HG03354 (cell line): ENCODE data around the gene RXRA.

Experiments used
- ATAC-seq: cut with Tn5 transposase; IDR thresholded peaks from one replicate; pipeline ENCODE4 v1.9.1; 2021; ENCODE audit warnings: mild to moderate bottlenecking; ENCODE audit not compliant: unreplicated experiment, poor library complexity, severe bottlenecking

Gene RXRA

DNA sequence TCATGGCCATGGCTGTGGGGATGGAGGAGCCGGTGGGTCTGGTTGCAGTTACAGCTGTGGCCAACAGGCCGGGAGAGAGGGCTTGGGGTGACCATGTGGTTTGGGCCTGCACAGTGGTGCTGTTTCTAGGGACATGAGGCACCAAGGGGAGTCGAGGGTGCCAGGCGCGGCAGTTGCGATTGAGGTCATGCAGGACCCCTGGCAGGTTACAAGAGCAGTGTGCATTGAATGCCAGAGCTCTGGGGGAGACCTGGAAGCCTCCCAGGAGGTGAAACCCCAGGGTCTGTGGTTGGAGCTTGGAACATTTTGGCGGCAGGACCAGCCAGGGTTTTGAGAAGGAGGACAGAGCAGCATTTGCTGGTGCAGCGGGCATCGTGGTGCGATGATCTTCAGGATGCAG, 21.7 kb downstream of the RXRA start:
- ATAC-seq, result no peak

DNA sequence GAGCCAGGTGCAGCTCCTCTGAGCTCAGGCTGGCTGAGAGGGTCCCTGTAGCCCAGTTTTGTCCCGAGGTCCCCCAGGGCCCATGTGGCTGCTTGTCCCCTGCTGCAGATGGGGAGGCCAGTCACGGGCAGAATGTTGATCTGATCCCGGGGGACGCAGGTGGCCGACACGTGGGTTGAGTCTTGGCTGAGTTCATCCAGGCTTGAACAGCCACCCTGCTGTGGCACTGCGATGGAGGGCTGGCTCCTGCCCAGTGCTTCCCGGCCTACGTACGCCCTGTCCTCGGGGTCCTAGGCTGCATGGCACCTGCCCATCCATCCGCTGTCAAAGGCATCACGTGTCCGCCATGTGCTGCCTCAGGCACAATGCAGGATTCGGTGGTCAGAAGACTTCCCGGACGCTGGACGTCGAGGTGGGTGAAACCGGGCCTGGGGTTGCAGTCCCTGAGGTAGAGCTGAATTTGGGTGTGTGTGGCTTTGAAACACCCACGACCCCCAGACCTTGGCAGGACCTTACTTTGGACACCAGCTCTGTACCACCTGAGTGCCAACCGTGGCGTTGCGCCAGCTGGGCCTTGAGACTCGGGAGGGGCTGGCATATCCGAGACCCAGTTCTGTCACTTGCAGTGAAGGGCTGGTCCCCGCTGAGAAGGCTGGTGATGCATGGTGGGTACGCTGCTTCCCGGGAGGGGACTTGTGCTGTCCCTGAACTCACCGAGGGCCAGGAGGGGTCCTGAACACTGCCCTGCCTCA, 22.3 kb downstream of the RXRA start:
- no peak for ATAC-seq

DNA sequence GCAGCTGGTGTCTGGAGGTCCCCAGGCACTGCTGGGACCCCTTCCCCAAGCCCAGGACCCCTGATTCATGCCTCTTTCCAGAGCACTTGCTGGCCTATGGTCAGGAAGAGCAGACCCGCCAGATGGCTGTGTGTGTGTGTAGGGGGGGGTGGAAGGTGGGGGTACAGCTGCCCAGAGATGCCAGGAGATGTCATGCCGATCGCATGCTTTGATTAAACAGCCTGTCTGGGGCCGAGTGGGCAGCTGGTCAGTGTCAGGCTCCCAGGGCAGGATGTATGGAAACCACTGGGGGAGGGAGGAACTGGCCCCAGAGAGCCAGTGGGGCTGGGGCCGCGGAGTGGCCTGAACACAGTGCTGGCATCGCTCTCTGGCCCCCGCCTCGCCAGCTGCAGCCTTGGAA, 23.7 kb downstream of the RXRA start:
- ATAC-seq, result no peak

DNA sequence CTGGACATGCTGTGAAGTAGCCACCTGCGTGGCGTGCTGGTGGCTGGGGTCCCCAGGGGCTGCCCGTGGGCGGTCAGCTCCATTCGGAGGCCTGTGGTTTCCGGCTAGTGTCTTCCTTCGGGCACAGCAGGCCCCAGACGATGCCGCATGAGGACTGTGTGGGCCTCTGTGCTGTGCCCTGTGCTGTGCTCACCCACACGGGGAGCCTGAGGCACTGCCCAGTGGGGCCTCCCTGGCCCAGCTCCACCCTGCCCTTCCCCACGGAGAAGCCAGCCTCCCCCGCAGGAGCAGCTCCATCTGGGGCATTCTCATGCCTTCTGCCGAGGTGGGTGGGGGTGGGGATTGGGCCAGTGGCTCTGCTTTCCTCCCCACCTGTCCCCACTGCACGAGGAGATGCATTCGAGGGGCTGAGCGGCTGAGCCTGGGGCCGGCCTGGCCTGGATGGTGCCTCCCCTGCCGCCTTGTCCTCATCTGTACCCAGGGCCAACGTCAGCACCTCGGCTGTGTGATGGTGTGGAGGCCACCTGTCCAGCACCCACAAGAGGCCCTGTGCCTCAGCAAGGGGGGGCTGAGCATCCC, 24.2 kb downstream of the RXRA start:
- no peak for ATAC-seq

DNA sequence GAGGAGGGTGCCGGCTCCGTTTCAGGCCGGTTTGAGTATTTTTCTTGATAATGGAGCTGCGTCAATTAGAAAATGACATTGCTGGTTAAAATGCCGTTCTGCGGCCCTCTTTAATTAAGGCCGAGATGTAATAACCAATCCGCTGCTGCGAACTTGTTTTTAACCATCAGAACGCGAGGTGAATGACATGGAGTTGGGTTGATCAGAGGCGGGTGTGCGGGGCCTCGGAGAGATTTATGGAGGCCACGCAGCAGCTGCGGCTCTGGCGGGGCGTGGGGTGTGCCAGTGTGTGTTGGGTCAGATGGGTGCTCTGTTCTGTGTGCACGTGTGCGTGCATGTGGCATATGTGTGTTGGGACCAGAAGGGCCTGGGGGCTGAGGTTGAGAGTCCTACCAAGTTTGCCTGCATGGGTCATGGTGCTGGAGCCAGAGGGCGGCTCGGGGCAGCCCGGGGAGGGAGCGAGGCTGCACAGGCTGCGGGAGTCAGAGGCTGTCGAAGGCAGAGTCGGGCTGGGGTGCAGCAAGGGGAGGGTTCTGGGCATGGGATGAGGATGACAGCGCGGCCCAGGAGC, 25.4 kb downstream of the RXRA start:
- ATAC-seq, result no peak

DNA sequence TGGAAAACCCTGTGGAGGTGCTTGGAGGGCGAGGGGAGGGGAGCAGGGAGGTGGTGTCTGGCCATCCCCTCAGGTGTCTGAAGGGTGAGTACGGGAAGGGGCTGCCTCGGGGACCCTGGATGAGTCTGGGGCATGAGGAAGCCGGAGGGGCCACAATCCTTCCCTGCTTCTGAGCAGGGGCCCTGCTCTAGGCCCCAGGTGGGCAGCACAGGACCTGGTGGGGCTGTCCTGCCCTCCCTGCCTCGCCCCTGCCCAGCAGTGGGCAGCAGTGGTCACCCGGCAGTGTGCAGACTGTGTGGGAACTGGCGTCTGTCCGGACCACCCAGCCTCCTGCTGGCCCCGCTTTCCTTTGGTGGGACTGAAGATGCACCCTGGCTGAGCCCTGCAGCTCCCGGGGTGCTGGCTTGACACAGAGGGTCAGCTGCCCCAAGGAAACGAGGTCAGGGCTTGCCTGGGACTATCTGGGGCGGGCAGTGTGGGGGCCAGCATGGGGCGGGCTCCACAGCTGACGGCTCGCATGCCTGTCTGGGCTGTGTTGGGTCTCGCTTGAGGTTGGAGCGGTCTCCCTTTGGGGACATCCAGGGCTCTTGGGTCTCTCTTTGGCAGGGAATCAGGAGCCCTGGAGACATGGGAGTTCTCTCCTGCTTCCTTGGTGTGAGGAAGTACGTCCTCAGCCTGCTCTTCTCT, 26.1 kb downstream of the RXRA start:
- no peak for ATAC-seq

DNA sequence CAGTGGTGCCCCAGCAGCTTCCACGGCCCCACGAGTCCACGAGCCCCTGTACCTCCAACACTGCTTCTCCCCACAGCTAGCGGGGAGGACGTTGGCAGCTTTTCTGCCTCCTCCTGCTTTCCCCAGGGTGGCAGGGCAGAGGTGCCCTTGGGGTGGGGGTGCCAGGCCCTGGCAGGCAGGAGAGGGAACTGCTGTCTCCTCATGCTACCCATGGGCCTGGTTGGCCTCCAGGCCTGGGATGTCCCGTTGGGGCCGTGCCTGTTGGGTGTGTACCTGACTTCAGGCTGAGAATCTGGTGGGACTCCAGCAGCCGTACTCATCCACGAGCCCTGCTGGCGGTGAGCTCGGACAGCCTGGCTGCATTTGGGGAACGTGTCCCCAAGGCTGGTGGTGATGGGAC, 27.3 kb downstream of the RXRA start:
- ATAC-seq, result no peak

DNA sequence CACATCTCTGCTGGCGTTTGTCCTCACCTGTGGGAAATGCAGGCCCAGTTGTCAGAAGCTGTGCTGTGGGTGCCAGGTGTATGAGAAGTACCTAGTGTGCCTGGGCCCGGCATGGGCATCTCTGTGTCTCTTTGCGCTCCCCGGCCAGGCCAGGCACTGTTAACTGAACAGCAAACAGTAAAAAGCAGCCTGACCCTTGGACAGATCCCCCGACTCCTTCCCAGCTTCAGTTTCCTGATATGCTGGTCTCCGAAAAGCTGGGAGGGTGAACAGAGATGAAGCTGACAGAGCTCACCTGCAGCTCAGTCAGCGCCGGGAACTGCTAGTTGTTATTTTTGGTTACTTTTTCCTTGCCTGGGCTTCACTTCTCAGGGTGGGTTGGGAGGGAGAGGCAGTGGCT, 28.9 kb downstream of the RXRA start:
- no peak for ATAC-seq

DNA sequence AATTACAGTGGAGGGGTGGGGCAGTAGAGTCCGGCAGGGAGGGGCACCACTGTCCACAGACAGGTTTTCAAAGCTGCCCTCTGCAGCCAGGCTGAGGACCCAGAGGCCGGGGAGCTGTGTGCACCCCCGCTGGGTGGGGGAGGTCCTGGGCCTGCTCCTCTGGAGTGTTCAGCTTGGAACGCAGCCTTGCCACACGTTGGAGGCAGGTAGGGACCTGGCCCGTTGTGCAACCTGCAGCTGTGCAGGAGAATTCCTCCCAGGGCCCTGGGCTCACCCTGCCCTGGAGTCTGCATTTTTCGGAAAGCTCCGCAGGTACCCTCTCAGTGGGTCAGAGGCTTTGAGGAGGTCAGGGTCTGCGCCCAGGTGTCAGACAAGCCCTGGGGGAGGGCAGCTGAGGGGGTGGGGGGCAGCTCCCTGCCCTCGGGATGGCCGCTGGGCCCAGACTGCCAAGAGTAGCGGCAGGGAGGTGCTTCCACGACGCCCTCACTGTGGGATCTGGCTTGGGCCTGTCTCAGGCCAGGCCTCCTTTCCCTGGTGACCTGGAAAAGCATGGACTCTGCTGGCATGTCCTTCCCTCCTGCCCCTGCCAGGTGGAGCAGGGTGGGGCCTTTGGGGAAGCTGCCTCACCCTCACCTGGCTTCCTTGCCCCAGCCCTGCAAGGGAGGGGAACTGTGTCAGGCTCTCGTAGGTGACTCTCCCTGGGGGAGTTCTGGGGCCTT, 29.5 kb downstream of the RXRA start:
- ATAC-seq, result no peak

DNA sequence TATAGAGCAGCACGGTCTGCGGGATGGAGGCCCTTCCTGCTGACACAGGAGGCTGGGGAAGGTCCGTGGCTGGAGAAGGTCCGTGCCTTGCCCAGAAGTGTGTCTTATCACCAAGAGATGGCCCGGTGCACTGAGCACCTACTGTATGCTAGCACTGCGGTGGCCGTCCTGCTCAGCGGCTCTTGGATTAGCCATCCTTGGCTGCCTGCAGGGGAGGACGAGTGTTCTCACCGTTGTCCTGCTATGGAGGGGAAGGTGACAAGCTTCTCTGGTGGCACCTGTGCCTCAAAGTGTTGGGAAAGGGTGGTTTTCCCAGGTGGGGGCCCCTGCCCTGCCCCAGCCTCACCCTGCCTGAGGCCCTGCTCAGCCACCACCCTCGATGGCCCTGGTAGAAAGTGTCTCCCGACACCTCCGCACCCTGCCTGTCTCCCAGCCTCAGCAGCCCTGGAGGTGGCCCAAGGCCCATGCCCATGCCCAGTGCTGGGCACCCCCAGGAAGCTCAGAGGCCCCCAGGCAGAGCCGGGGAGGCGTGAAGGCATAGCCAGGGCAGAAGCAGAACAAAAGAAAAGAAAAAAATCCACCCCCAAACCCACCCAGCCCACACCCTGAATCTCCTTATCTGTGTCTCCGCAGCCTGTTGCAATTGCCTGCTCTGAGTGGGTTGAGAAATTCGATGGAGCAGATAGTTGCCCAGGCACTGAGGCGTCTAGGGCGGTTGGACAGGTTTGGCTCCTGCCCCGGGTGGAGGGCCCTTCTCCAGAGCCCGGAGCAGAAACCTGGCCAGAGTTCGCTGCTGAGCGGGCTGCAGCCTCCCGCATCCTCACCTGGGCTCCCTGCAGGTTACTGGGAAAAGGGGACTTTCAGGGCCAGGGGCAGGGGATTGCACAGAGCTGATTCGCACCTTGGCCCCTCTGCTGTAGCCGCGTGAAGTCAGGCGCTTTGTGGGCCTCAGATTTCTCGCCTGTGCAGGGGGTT, 30.5 kb downstream of the RXRA start:
- ATAC-seq, result no peak

DNA sequence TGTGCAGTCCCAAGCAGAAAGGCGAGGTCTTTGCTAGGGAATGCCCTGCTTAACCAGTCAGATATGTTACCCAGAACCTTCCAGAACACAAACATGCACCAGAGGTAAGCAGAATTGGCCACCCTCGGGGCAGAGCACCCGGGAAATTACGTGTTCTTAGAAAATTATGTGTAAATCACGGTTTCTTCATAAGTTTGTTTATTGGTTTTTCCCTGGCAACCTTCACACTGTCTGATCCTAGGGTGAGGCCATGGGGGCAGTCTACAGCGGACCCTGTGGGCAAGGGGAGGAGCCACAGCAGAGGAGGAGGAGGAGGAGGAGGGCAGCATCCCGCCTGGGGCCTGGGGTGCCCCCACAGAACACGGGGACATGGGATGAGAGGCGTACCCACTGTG, 31.4 kb downstream of the RXRA start:
- no peak for ATAC-seq

DNA sequence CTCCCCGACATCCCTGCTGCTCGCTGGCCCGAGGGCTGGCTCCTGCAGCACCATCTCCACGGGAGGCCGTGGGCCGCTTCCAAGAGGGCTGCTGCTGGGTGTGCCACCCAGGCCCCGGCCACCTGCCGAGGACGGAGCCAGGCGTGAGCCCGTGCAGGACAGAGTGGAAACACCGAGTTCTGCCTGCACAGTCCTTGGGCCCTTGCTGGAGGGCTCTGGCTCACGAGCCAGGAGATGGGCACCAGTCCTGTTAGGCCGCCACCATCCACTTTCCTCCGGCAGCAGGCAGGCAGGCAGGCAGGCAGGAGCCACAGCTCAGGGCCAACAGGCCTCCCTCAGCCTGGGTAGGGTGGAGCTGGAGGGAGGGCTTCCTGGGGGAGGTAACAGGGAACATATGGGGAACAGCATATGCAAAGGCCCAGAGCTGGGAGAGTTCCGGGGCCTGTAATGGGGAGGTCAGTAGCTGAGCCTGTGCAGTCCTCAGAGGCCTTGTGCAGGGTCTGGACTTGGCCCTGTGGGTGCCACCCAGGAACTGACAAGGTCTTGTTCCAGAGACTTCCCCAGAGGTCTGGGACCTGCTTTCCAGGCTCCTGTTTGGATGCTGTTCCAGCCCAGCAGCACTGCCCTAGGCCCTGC, 31.9 kb downstream of the RXRA start:
- no peak for ATAC-seq

DNA sequence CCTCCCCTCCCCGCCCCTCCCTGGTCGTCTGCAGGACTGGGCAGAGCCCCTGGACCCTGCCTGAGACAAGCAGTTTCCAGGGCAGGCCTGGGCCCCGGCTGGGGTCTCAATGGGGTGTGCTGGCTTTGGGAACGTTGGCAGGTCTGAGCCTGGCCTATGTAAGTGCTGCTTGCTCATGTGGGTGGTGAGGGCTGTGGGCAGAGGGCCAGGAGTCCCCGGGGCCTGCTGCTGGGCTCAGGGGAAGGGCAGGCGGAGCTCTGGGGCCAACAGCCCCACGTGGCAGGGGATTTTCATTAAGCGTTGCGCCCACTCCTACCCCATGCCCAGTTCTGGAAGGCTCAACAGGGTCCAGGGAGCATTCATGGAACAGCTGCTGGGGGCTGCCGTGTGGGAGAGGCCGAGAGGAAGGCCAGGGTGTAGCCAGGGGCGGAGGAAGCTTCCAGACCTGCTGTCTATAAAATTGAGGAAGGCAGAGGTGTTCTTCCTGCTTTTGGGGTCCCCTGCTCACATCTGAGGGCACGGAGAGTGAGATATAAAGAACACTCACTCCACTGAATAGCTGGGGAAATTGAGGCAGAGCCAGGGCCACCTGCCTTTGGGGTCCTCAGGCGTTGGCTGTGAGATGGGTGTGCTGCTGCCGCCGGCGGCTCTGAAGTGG, 32.5 kb downstream of the RXRA start:
- no peak for ATAC-seq

DNA sequence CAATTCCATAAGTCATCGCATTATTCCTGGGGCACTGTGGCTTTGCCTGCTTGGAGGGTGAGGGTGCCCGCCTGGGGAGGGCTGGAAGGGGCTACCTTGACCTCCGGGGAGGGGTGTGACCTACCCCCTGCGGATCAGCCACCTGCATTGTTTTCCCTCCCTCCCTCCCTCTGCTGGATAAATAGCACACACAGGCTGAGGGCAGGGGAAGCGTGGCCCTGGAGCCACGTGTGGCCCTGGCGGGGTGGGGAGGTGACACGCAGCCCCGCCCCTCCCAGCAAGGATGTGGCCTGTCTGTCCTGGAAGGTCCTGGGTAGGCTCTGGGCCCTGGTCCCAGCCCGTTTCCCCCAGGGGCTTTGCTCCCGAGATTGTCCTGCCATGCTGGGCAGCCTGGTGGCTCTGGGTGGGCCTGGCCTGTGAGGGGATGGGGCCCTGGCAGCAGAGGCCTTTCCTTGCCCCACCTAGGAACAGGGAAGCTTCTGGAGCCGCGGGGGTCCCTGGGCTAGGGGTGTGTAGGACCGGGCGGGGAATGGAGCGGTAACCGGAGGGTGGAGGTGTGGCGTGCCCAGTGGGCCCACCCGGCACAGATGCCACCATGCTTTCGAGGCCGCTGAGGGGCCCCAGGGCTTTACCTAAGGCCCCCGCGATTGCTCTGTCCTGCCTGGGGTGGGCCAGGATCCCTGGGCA, 33.4 kb downstream of the RXRA start:
- ATAC-seq, result no peak

DNA sequence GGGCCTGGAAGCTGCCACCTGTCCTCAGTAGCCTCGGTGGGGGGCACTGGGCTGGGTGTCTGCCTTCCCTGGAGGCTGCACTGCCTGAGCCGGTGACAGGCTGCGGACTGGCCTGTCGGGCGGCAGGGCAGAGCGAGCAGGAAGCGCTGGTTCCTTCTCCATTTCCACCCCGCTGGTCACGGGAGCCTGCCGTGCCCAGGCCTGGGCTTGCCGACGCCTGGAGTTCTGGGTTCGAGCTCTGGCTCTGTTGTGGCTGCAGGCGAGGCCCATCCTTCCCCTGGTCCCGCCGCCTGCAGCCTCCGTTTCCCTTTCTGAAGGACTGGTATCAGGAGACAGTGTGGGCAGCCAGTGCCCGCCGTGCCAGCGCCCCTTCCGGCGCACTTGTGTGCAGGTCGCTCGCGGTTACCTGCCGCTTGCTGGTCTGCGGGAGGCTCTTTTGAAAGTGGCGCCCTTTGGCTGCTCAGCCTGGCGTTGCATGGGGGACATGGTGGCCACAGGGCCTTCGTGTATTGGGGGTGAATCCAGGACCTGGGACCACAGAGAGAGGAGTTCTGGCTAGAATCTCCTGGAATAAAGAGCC, 34.0 kb downstream of the RXRA start:
- no peak for ATAC-seq

DNA sequence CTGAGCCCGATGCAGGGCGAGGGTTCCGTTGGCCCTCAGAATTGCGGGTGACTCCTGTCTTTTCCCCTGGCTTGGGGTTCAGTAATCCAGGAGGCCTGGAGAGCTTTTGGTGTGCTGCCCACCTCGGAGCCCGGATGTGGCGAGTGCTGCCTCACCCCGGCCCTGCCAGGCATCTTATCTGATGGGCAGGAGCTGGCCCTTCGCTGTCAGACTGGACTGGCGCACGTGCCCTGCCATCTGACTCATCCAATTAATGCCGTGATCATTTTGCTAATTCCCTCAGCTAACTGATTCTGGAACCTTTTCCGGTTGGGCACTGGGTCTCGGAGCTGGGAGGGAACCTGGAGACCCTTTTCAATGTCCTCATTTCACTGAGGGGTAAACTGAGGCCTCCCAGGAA, 34.6 kb downstream of the RXRA start:
- ATAC-seq, result no peak

DNA sequence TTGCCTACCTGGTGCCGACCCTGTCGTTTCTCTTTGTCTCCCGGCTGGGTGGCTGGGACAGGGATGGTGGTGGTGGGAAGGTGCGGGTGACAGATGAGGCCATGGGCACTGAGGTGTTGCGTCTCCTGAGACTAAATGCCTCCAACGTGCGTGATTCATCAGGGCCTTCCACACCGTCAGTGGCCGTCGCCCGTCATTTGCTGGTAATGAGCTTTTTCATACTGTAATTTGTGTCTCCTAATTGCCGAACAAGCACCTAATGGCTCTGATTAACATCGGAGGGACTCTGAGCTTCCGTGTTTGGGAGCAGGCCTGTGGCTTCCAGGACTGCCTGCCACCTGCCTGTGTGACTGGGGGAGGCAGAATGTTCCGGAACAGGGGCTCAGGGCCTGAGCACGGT, 35.2 kb downstream of the RXRA start:
- ATAC-seq, result no peak
